Measurements from ENCODE around the gene KLHDC3. TPM values are rescaled to one million over a fixed set of nuclear protein-coding genes. Genes with fewer than 3 reads are reported as not detected.

Gene KLHDC3
- polyA plus RNA-seq, 1 experiment = 41.3 TPM

DNA sequence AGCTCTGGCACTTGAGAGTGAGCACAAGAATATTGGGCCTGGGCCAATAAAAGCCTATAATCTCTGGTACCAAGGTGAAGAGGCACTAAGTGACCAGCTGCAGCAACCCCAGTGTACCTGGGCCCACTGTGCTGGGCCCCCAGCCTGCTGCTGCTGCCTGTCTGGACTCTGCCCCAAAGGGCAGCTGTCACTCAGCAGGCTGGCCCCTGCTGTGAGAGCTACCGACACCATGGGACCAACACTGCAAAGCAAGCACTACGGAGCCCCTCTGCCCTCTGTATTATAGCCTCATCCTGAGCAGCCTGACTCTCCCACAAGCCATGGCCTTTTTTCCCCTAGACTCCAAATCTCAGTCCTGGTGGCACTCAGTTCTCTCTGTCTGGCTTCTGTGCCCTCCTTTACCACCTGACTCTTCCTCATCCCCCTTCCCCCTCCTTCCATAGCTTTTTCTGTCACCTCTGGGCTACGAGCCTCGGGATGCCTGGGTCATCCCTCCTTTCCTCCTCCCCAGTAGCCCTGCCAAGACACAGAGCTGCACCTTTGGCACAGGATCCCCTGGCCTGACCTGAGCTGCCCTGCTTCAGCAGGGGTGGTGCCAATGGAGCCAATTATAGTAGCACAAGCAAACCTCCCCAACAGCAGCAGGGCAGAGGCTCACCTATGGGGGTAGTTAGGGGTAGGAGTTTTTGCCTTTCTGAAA is 21.6 kb downstream of the KLHDC3 start:
- Histone ChIP-seq H3K4me3 (ENCODE audit: low read depth, low read length) (no peak overlapping the region), H3K27me3 (ENCODE audit: control insufficient read depth, insufficient read depth, low read length) (no peaks in the 10 kb centered on the region), H3K9me3 (ENCODE audit: control insufficient read depth, insufficient read depth, low read length) (no peaks in the 10 kb centered on the region), H3K27ac (ENCODE audit: low read depth, low read length) (no peak overlapping the region)
- CTCF ChIA-PET = interaction anchor here (0.6 to 0.8 kb wide), 2 partner anchors 108 to 130 kb away, joined by 3 read pairs; no protein-coding TSS in a partner anchor
- DNase-seq (ENCODE audit: low read depth, low spot score) = no peak
- TF ChIP-seq, protein P1, sequence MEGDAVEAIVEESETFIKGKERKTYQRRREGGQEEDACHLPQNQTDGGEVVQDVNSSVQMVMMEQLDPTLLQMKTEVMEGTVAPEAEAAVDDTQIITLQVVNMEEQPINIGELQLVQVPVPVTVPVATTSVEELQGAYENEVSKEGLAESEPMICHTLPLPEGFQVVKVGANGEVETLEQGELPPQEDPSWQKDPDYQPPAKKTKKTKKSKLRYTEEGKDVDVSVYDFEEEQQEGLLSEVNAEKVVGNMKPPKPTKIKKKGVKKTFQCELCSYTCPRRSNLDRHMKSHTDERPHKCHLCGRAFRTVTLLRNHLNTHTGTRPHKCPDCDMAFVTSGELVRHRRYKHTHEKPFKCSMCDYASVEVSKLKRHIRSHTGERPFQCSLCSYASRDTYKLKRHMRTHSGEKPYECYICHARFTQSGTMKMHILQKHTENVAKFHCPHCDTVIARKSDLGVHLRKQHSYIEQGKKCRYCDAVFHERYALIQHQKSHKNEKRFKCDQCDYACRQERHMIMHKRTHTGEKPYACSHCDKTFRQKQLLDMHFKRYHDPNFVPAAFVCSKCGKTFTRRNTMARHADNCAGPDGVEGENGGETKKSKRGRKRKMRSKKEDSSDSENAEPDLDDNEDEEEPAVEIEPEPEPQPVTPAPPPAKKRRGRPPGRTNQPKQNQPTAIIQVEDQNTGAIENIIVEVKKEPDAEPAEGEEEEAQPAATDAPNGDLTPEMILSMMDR (IDR thresholded peaks at IDR 0.05; ENCODE audit: low read depth, low read length) = no peak
- POLR2A ChIA-PET = interaction anchor here (1.7 kb wide), 1 partner anchor 18 kb away, joined by 7 read pairs; the partner anchor contains the start of gene CUL7

- CTCF ChIA-PET = no interaction called here
- Histone ChIP-seq H3K9me3 (ENCODE audit: control insufficient read depth, insufficient read depth, low read length) (no peaks in the 10 kb centered on the region), H3K4me3 (ENCODE audit: low read depth, low read length) (no peak overlapping the region), H3K27me3 (ENCODE audit: control insufficient read depth, insufficient read depth, low read length) (no peaks in the 10 kb centered on the region), H3K27ac (ENCODE audit: low read depth, low read length) (no peak overlapping the region)
- DNase-seq (ENCODE audit: low read depth, low spot score) = no peak
- POLR2A ChIA-PET = interaction anchor here (1.7 kb wide), 1 partner anchor 17 kb away, joined by 7 read pairs; the partner anchor contains the start of gene CUL7
- TF ChIP-seq, protein P1 (IDR thresholded peaks at IDR 0.05; ENCODE audit: low read depth, low read length) = no peak
Measured at GRCh38 chr6:43036712-43037111, 22.7 kb downstream of the KLHDC3 start.

- H3K9me3 ChIP-seq (ENCODE audit: control insufficient read depth, insufficient read depth, low read length) = no peaks in the 10 kb centered on the region
- ChIA-PET CTCF (no interaction called here), POLR2A (no interaction called here)
- no peak overlapping the region for H3K27ac ChIP-seq (ENCODE audit: low read depth, low read length)
- DNase-seq (ENCODE audit: low read depth, low spot score) = no peak
- no peak overlapping the region for H3K4me3 ChIP-seq (ENCODE audit: low read depth, low read length)
- TF ChIP-seq, protein P1 (IDR thresholded peaks at IDR 0.05; ENCODE audit: low read depth, low read length) = no peak
- H3K27me3 ChIP-seq (ENCODE audit: control insufficient read depth, insufficient read depth, low read length) = no peaks in the 10 kb centered on the region
Measured at GRCh38 chr6:43037197-43037596, 23.1 kb downstream of the KLHDC3 start.

DNA sequence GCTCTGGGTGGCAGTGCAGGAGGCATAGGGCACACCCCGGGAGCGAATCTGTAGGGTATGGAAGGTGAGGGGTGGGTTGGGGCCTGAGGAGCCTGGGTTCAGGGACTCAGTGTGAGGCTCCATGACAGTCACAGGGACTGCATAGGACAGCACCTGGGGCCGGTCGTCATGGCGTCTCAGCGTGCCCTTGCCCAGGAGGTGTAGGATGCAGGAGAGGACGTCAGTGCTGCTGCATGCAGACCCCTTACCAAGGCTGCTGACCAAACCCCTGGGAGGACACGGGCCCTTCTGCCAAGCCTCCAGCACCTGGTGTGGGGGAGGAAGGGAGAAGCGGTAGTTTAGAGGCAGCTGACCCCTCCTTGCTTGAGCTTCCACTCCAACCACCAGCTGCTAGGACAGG is 23.7 kb downstream of the KLHDC3 start:
- no peak for DNase-seq (ENCODE audit: low read depth, low spot score)
- Histone ChIP-seq H3K27ac (ENCODE audit: low read depth, low read length) (no peak overlapping the region), H3K9me3 (ENCODE audit: control insufficient read depth, insufficient read depth, low read length) (no peaks in the 10 kb centered on the region), H3K27me3 (ENCODE audit: control insufficient read depth, insufficient read depth, low read length) (no peaks in the 10 kb centered on the region), H3K4me3 (ENCODE audit: low read depth, low read length) (no peak overlapping the region)
- ChIA-PET CTCF (no interaction called here), POLR2A (no interaction called here)
- TF ChIP-seq, protein P1 (IDR thresholded peaks at IDR 0.05; ENCODE audit: low read depth, low read length) = no peak

- ChIA-PET POLR2A (no interaction called here), CTCF (no interaction called here)
- no peak overlapping the region for H3K4me3 ChIP-seq (ENCODE audit: low read depth, low read length)
- no peak overlapping the region for H3K27ac ChIP-seq (ENCODE audit: low read depth, low read length)
- TF ChIP-seq, protein P1 (IDR thresholded peaks at IDR 0.05; ENCODE audit: low read depth, low read length) = no peak
- H3K27me3 ChIP-seq (ENCODE audit: control insufficient read depth, insufficient read depth, low read length) = no peaks in the 10 kb centered on the region
- no peaks in the 10 kb centered on the region for H3K9me3 ChIP-seq (ENCODE audit: control insufficient read depth, insufficient read depth, low read length)
- DNase-seq (ENCODE audit: low read depth, low spot score) = no peak
Measured at GRCh38 chr6:43038727-43039126, 24.7 kb downstream of the KLHDC3 start.

All from AG04450 (cell line).